Measurements from ENCODE around the gene CCDC158. TPM values are rescaled to one million over a fixed set of nuclear protein-coding genes. Genes with fewer than 3 reads are reported as not detected.

Gene CCDC158
- total and polyA plus RNA-seq, 2 donors, result 0.23 to 2.3 TPM

DNA sequence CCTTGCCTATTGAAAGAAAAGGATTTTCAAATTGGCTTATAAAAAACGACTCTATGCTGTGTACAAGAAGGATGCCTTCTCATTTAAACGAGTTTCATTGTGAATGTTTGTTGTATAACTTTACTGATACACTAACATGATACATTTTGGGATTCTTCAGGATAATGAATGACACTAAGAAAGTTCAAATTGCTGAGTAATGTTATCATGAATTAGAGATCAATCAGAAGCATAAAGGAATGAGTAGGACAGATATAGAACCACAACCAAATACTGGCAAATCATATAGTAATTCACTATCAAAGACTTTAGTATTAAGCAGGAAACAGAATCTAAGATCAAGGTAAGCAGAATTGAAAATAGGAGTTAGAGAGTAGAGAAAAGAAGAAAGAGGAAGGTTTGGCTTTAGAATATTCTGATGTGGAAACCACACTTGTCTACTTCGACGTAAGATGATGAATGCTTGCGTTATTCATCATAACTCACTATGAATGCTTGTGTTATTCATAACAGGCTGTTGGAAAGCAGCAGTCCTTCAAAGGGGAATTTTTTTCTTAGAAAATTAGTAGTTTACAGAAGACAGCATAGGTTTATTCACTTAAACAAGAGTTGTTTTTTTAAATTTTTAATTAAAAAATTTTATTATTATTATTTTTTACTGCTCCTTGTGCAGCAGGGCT lies 13.4 kb downstream of the CCDC158 start:
- H3K36me3 ChIP-seq (ENCODE audit: insufficient read depth), result no peaks in the 10 kb centered on the region
- DNase-seq (ENCODE audit: extremely low spot score), result no peak
- no peak overlapping the region for H3K27ac ChIP-seq (ENCODE audit: low read depth)
- H3K4me1 ChIP-seq (ENCODE audit: insufficient read depth), result no peaks in the 10 kb centered on the region
- no peak overlapping the region for H3K4me3 ChIP-seq (ENCODE audit: low read depth, low read length)
- WGBS, result 67% methylated on average over 5 of the region's 5 CpGs

DNA sequence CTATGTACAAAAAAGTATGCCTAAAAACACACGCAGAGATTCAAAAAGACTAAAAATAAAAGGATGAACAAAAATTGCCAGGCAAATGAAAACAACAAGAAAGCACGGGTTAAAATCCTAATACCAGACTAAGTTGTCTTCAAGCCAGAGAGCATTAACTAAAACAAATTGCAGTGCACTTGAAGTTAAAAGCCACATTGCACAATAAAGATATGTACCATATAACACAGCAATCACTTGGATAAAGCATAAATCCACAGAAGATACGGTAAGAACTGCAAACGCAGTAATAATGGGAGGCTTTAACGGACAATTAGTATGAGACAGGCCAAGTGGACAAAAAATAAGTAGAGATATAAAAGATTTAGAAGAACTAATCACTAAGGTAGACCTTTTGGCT lies 14.9 kb downstream of the CCDC158 start:
- Histone ChIP-seq H3K36me3 (ENCODE audit: insufficient read depth) (no peaks in the 10 kb centered on the region), H3K4me3 (ENCODE audit: low read depth, low read length) (no peak overlapping the region), H3K27ac (ENCODE audit: low read depth) (no peak overlapping the region), H3K4me1 (ENCODE audit: insufficient read depth) (no peaks in the 10 kb centered on the region)
- no peak for DNase-seq (ENCODE audit: extremely low spot score)
- 47% methylated on average over 5 of the region's 5 CpGs for whole genome bisulfite sequencing

DNA sequence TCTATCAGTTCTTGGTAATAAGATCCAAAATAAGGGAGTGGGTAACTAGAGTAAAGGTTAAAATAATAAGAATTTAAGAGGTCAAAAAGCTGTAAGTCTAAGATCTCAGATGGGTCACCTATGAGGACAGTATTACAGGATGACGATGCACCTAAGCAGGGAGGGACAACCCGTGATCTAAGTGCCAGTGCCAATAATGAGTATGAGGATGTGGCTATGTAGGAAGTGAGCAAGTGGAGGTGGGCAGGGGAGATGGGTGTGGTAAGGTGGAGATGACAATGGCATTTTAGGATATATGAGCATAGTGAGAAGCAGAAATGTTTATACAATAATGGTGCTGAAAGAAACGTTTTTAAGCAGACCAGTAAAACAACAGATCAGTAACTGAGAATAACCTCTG lies 19.3 kb downstream of the CCDC158 start:
- H3K4me1 ChIP-seq (ENCODE audit: insufficient read depth), result no peaks in the 10 kb centered on the region
- no peak overlapping the region for H3K27ac ChIP-seq (ENCODE audit: low read depth)
- DNase-seq (ENCODE audit: extremely low spot score), result no peak
- WGBS, result 69% methylated on average over 3 of the region's 3 CpGs
- H3K36me3 ChIP-seq (ENCODE audit: insufficient read depth), result no peaks in the 10 kb centered on the region
- H3K4me3 ChIP-seq (ENCODE audit: low read depth, low read length), result no peak overlapping the region

DNA sequence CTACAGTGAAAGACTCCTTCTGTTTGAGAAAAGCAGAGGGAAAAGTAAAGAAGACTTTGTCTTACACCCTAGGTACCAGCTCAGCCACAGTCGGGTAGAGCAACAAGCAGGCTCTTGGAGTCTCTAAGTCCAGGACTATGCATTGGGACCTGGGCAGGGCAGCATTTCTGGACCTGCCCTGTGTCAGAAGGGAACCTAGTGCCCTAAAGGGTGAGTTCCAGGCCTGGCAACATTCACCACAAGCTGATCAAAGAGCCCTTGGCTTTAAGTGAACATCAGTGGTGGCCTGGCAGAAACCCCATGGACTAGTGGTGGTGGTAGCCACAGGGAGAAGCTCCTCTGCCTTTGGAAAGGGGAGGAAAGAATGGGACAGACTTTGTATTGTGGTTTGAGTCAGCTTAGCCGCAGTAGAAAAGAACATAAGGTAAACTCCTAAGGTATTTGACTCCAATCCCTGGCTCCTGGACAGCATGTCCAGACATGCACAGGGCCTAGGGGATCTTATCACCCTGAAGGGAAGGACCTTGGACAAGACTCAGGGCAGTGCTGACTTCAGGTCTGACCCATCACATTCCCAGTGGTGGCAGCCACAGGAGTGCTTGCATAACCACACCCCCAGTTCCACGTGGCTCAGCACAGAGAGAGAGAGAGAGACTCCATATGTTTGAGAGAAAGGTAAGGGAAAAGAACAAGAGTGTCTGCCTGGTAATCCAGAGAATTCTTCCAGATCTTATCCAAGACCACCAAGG lies 32.6 kb downstream of the CCDC158 start:
- WGBS, result 77% methylated on average over 3 of the region's 3 CpGs
- Histone ChIP-seq H3K4me1 (ENCODE audit: insufficient read depth) (no peaks in the 10 kb centered on the region), H3K27ac (ENCODE audit: low read depth) (no peak overlapping the region), H3K4me3 (ENCODE audit: low read depth, low read length) (no peak overlapping the region), H3K36me3 (ENCODE audit: insufficient read depth) (no peaks in the 10 kb centered on the region)
- DNase-seq (ENCODE audit: extremely low spot score), result no peak

DNA sequence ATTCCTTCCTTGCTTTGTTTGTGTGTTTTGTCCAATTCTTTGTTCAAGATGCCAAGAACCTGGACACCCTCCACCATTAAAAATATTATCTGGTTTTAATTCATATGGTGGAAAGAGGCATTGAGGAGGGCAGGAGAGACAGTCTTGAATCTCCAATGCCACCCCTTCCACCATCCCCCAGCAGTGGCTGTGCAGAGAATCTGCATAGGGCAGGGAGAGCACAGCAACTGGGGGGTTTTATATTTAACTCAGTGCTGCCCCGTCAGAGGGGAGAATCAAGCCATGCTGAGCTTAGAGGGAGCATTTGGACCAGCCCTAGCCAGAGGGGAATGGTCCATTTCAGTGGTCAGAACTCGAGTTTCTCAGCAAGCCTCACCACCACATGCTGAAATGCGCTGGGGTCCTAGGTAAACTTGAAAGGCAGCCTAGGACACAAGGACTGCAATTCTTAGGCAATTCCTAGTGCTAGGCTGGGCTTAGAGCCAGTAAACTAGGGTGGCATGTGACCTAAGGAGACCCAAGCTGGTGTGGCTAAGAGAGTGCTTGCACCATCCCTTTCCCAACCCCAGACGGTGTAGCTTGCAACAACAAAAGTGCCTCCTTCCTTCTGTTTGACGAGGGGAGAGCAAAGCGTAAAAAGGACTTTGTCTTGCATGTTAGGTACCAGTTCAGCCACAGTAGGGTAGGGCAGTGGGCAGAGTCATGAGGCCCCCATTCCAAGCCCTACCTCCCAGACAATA lies 34.2 kb downstream of the CCDC158 start:
- H3K27ac ChIP-seq (ENCODE audit: low read depth), result no peak overlapping the region
- no peak for DNase-seq (ENCODE audit: extremely low spot score)
- H3K4me1 ChIP-seq (ENCODE audit: insufficient read depth), result no peaks in the 10 kb centered on the region
- no peaks in the 10 kb centered on the region for H3K36me3 ChIP-seq (ENCODE audit: insufficient read depth)
- H3K4me3 ChIP-seq (ENCODE audit: low read depth, low read length), result no peak overlapping the region
- 91% methylated on average over 6 of the region's 6 CpGs for WGBS

DNA sequence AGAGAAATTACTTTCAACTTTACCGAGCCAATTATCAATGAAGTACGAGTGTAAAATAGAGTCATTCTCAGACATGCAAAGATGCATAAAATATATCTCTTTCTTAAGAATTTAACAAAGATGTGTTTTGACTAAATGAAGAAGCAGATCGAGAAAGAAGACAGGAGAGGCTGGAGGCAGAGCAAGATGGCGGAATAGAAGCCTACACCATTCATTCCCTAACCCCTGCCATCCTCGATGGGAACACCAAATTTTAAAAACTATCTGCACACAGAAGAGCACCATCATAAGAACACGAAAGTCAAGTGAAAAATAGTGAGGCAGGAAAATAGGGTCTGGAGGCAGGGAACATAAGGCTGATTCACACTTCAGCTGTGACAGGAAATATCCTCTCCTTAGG lies 35.0 kb downstream of the CCDC158 start:
- DNase-seq (ENCODE audit: extremely low spot score), result no peak
- no peaks in the 10 kb centered on the region for H3K36me3 ChIP-seq (ENCODE audit: insufficient read depth)

DNA sequence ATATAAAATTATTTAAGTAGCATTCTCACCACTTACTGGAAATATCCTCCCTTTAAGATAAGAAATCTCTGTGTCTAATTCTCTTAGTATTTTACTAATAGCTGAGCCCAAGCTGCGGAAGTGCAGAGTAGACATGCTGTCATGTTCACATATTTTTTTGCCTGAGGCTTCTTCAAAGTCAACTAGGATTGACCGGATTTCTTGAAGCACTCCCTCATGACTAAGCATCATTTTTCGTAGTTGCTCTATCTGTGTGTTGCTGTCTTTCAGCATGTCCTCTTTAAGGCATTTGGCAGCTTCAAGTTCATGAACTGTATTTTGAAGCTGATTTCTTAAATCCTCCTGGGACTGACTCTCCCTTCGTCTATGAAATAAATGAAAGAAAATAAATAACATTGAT lies 36.9 kb downstream of the CCDC158 start:
- Histone ChIP-seq H3K4me3 (ENCODE audit: low read depth, low read length) (no peak overlapping the region), H3K27ac (ENCODE audit: low read depth) (no peak overlapping the region), H3K36me3 (ENCODE audit: insufficient read depth) (no peaks in the 10 kb centered on the region), H3K4me1 (ENCODE audit: insufficient read depth) (no peaks in the 10 kb centered on the region)
- WGBS, result 73% methylated on average over 4 of the region's 4 CpGs
- DNase-seq (ENCODE audit: extremely low spot score), result no peak

More for the DNA sequence above, 35.0 kb downstream of the CCDC158 start:
- no peaks in the 10 kb centered on the region for H3K4me1 ChIP-seq (ENCODE audit: insufficient read depth)
- WGBS, result 93% methylated on average over 6 of the region's 6 CpGs
- H3K4me3 ChIP-seq (ENCODE audit: low read depth, low read length), result no peak overlapping the region
- no peak overlapping the region for H3K27ac ChIP-seq (ENCODE audit: low read depth)

DNA sequence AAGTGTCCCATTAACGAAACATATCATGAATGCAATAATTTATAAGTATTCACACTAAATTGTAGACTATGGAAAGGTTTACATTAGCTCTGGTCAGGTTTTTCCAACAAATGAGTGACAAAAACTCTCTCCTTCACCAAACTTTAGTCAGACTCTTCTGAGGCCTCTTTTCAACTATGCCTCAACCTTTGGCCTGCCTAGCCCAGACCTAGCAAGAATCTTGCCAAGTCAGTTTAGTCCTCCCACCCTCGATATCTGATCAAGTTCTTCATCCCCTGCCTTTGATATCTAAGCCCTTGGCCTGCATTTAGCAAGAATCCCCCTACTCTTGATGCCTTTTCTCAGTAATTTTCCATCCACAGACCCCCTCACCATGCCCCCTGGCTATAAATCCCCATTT lies 37.9 kb downstream of the CCDC158 start:
- WGBS, result 87% methylated on average over 2 of the region's 2 CpGs
- Histone ChIP-seq H3K27ac (ENCODE audit: low read depth) (no peak overlapping the region), H3K4me1 (ENCODE audit: insufficient read depth) (no peaks in the 10 kb centered on the region), H3K4me3 (ENCODE audit: low read depth, low read length) (no peak overlapping the region), H3K36me3 (ENCODE audit: insufficient read depth) (no peaks in the 10 kb centered on the region)
- no peak for DNase-seq (ENCODE audit: extremely low spot score)

DNA sequence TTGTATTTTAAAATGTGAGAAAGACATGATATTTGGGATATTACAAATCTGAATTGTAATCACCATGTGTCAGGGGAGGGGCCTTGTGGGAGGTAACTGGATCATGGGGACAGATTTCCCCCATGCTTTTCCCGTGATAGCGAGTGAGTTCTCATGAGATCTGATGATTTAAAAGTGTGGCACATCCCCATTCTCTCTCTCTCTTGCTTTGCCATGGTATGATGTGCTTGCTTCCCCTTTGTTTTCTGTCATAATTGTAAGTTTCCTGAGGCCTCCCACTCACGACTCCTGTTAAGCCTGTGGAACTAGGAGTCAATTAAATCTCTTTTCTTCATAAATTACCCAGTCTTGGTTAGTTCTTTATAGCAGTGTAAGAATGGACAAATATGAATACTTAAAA lies 39.0 kb downstream of the CCDC158 start:
- Histone ChIP-seq H3K36me3 (ENCODE audit: insufficient read depth) (no peaks in the 10 kb centered on the region), H3K4me1 (ENCODE audit: insufficient read depth) (no peaks in the 10 kb centered on the region), H3K27ac (ENCODE audit: low read depth) (no peak overlapping the region), H3K4me3 (ENCODE audit: low read depth, low read length) (no peak overlapping the region)
- WGBS, result 91% methylated on average over 3 of the region's 3 CpGs
- no peak for DNase-seq (ENCODE audit: extremely low spot score)

DNA sequence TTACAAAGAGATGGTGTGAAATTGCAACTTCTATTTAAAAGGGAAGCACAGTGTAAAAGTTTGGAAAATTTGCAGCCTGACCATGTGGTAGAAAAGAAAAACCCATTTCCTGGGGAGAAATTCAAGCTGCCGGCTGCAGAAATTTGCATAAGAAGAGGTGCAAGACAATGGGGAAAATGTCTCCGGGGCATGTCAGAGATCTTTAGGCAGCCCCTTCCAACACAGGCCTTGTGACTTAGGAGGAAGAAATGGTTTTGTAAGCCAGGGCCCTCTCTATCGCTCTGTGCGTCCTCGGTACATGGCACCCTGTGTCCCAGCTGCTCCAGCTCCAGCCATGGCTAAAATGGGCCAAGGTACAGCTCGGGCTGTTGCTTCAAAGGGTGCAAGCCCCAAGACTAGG lies 40.4 kb downstream of the CCDC158 start:
- H3K27ac ChIP-seq (ENCODE audit: low read depth), result no peak overlapping the region
- 94% methylated on average over 6 of the region's 6 CpGs for WGBS

DNA sequence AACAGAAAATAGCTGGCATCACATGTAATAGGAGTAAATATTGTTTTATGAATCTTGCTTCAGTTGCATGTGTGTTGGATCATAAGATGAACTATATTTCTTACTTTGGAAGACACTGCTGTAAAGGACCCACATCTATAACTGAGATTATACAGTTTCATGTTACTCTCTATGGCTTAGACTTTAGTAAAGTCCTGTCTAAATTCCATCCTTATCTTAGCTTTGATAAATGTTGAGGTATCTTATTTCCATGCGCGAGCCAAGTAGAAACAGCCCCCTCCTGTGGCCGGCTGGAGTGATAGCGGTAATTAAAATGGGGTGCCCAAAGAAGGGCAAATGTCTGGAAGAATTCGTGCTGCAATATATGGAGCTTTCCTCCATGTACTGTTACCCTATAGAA lies 43.0 kb downstream of the CCDC158 start:
- no peaks in the 10 kb centered on the region for H3K36me3 ChIP-seq (ENCODE audit: insufficient read depth)
- no peak for DNase-seq (ENCODE audit: extremely low spot score)
- no peak overlapping the region for H3K4me3 ChIP-seq (ENCODE audit: low read depth, low read length)
- no peaks in the 10 kb centered on the region for H3K4me1 ChIP-seq (ENCODE audit: insufficient read depth)
- H3K27ac ChIP-seq (ENCODE audit: low read depth), result no peak overlapping the region
- 28% methylated on average over 5 of the region's 5 CpGs for WGBS

More for the DNA sequence above, 40.4 kb downstream of the CCDC158 start:
- no peak for DNase-seq (ENCODE audit: extremely low spot score)
- H3K4me3 ChIP-seq (ENCODE audit: low read depth, low read length), result no peak overlapping the region
- H3K4me1 ChIP-seq (ENCODE audit: insufficient read depth), result no peaks in the 10 kb centered on the region
- H3K36me3 ChIP-seq (ENCODE audit: insufficient read depth), result no peaks in the 10 kb centered on the region

DNA sequence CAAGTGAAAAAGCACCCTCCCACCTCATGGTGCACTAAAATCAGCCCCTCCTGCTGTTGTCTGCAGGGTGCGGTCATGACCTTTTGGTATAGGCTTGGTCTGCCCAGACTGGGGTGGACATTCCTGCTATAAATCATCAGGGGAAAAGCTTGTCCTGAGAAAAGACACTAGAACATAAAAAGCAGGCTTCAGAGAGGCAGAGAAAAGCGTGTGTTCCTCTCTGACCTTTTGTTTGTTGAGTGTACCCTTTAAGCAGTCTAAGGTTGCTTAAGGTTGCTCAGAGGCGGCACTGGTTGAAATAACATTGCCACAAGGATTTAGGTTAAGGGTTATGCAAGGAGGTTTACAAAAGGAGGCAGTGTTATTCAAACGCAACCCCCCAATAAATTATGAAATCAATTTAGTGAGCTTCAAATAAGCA lies 43.5 kb downstream of the CCDC158 start:
- 53% methylated on average over 4 of the region's 4 CpGs for WGBS
- DNase-seq (ENCODE audit: extremely low spot score), result no peak
- H3K27ac ChIP-seq (ENCODE audit: low read depth), result no peak overlapping the region
- H3K4me1 ChIP-seq (ENCODE audit: insufficient read depth), result no peaks in the 10 kb centered on the region
- H3K36me3 ChIP-seq (ENCODE audit: insufficient read depth), result no peaks in the 10 kb centered on the region
- no peak overlapping the region for H3K4me3 ChIP-seq (ENCODE audit: low read depth, low read length)

DNA sequence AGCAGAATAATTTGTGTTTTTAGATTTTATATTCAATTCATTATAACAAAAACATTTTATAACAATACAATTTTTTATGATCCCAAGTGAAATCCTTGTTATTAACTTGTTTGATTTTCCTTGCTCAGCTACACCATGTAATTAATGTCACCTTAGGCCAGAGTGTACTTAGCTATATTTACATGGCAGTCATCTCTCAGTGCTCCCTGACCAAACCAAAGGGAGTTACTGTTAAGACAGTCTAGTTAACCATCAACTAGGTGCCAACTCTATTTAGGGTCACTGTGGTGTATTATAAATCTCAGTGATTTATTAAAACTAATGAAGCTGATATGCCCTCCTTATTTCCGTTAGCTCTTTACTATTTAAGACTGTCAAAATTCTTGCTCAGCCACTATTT lies 44.4 kb downstream of the CCDC158 start:
- Histone ChIP-seq H3K4me3 (ENCODE audit: low read depth, low read length) (no peak overlapping the region), H3K36me3 (ENCODE audit: insufficient read depth) (no peaks in the 10 kb centered on the region), H3K27ac (ENCODE audit: low read depth) (no peak overlapping the region), H3K4me1 (ENCODE audit: insufficient read depth) (no peaks in the 10 kb centered on the region)
- DNase-seq (ENCODE audit: extremely low spot score), result no peak
- WGBS, result 82% methylated on average over 1 of the region's 1 CpG

DNA sequence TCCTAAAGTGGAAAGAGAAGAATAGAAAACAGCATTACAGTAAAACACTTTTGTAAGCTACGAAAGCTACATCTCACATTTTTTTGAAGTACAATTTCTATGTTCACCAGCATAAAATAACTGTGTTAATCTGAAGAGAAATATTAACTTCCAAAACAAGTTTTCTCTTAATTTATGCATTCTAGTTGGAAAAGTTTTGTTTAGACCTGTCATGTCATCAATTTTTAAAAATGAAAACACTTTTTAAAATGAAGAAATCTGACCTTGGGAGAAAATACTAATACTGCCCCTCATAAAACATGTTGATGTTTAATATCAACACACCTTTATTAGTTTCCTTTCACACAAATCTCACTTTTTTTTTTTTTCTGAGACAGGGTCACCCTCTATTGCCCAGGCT lies 45.2 kb downstream of the CCDC158 start:
- Histone ChIP-seq H3K27ac (ENCODE audit: low read depth) (no peak overlapping the region), H3K4me1 (ENCODE audit: insufficient read depth) (no peaks in the 10 kb centered on the region), H3K36me3 (ENCODE audit: insufficient read depth) (no peaks in the 10 kb centered on the region), H3K4me3 (ENCODE audit: low read depth, low read length) (no peak overlapping the region)
- DNase-seq (ENCODE audit: extremely low spot score), result no peak
- 85% methylated on average over 1 of the region's 1 CpG for WGBS
